ENCODE data around the gene STK25. TPM values are rescaled to one million over a fixed set of nuclear protein-coding genes. Genes with fewer than 3 reads are reported as not detected.

Gene STK25
- total RNA-seq, 2 experiments from 2014 or later: 120 to 201 TPM

GRCh38 chr2:241555711-241556110 lies 47.3 kb upstream of the STK25 start:
- intact Hi-C loops (cut with micrococcal nuclease; ENCODE audit: unreplicated experiment): no loop called here
- BruUV-seq (replicated peaks): no TSS peak
- CTCF ChIA-PET (ENCODE audit: unreplicated experiment): no interaction called here
- H3K4me3 ChIP-seq (ENCODE audit: low read depth, low read length, poor library complexity, severe bottlenecking): no peak overlapping the region
- TF ChIP-seq EZH2phosphoT487 (IDR thresholded peaks at IDR 0.05; ENCODE audit: borderline replicate concordance, low read depth, low read length) (no peak), CTCF (conservative IDR thresholded peaks at IDR 0.05; ENCODE audit: low read length) (no peak)
- peak; percentile 10 for DNase-seq (ENCODE audit: low spot score)
- no peaks in the 10 kb centered on the region for H3K79me2 ChIP-seq (ENCODE audit: insufficient read depth, low read depth, low read length)
- H3K9me2 ChIP-seq (ENCODE audit: insufficient read depth, low read length): no peaks in the 10 kb centered on the region
- POLR2A ChIA-PET: interaction anchor here (0.8 to 1.1 kb wide), 2 partner anchors 12 to 651 kb away, joined by 3 to 4 read pairs; no protein-coding TSS in a partner anchor
- H2AFZ ChIP-seq (ENCODE audit: low read length): peak overlapping the region; percentile 66; the same call in 1 of the 2 replicates
- H3K4me2 ChIP-seq (ENCODE audit: low read length): peak overlapping the region; percentile 20; the same call in 1 of the 2 replicates
- H3K4me1 ChIP-seq (ENCODE audit: insufficient read depth, low read length, poor library complexity, severe bottlenecking): peaks cover 7% of the 10 kb centered on the region
- no peaks in the 10 kb centered on the region for H3K36me3 ChIP-seq (ENCODE audit: insufficient read depth, low read length)
- H3K9me3 ChIP-seq (ENCODE audit: low read length): no peaks in the 10 kb centered on the region
- H3K27ac ChIP-seq (ENCODE audit: low read depth, low read length, poor library complexity, severe bottlenecking): no peak overlapping the region
- H4K20me1 ChIP-seq (ENCODE audit: insufficient read depth, low read length): no peaks in the 10 kb centered on the region

DNA sequence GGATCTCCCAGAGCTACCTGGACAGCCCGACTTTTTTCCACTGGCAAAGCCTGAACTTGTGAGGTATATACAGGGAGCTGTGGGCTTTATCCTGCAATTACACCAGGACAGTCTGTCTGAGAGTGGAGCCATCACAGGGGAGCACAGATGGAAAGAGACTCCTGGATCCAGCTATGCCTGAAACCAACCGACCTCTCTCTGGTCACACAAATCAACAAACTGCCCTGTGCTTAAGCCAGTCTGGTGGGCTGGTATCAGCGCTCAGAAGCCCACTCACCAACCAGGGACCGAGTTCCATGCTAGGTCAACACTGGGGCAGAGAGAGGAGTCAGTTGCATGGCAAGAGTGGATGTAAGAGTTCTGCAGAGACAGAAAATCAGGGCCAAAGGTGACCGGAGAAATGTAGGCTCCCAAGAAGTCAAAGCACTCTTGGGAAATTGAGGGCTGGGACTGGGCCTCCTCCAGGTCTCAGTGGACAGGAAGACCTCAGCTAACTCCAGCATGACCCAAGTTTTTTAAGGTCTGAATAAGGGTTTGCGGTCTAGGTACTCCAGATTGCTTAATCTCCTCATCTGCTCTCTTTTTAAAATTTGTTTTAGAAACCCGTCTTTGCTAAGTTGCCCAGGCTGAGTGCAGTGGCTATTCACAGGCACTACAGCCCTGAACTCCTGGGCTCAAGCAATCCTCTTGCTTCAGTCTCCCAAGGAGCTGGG lies 46.4 kb upstream of the STK25 start:
- intact Hi-C loops (cut with micrococcal nuclease; ENCODE audit: unreplicated experiment): no loop called here
- CTCF ChIA-PET (ENCODE audit: unreplicated experiment): no interaction called here

More for the DNA sequence above, 46.4 kb upstream of the STK25 start:
- Histone ChIP-seq H2AFZ (ENCODE audit: low read length) (no peak overlapping the region), H3K79me2 (ENCODE audit: insufficient read depth, low read depth, low read length) (no peaks in the 10 kb centered on the region), H3K36me3 (ENCODE audit: insufficient read depth, low read length) (no peaks in the 10 kb centered on the region), H3K4me3 (ENCODE audit: low read depth, low read length, poor library complexity, severe bottlenecking) (no peak overlapping the region), H3K4me1 (ENCODE audit: insufficient read depth, low read length, poor library complexity, severe bottlenecking) (peaks cover 7% of the 10 kb centered on the region), H3K4me2 (ENCODE audit: low read length) (no peak overlapping the region), H4K20me1 (ENCODE audit: insufficient read depth, low read length) (no peaks in the 10 kb centered on the region), H3K9me3 (ENCODE audit: low read length) (no peaks in the 10 kb centered on the region), H3K9me2 (ENCODE audit: insufficient read depth, low read length) (no peaks in the 10 kb centered on the region), H3K27ac (ENCODE audit: low read depth, low read length, poor library complexity, severe bottlenecking) (no peak overlapping the region)
- POLR2A ChIA-PET: interaction anchor here (0.5 kb wide), 1 partner anchor 509 kb away, joined by 3 read pairs; no protein-coding TSS in a partner anchor
- no TSS peak for BruUV-seq (replicated peaks)
- no peak for DNase-seq (ENCODE audit: low spot score)
- TF ChIP-seq EZH2phosphoT487 (IDR thresholded peaks at IDR 0.05; ENCODE audit: borderline replicate concordance, low read depth, low read length) (no peak), CTCF (conservative IDR thresholded peaks at IDR 0.05; ENCODE audit: low read length) (no peak)
